GM21717 (cell line): ENCODE results near the gene ZNF682.
"Not testable (repeated sequence)": the region's sequence is repeated elsewhere in the genome, so short reads cannot be mapped to it uniquely, and the experiment has no call there.

ENCODE experiments used
- ATAC-seq: cut with Tn5 transposase; IDR thresholded peaks from one replicate; pipeline ENCODE4 v1.9.1; 2021; ENCODE audit warnings: mild to moderate bottlenecking, moderate library complexity; ENCODE audit not compliant: unreplicated experiment

The ZNF682 gene

DNA sequence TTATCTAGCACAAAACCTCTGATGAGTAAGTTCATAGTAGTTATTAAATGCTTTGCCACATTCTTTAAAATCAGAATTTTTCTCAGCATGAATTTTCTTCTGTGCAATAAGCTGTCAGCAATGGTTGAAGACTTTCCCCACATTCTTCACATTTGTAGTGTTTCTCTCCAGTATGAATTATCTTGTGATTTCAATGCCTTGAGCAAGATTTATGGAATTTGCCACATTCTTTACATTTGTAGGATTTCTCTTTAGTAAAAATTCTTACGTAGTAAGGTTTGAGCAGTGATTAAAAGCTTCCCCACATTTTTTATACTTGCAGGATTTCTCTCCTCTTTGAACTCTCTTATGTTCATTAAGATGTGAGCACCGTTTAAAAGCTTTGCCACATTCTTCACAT lies 33.6 kb downstream of the ZNF682 start:
- no peak for ATAC-seq

- ATAC-seq = no peak
Measured at GRCh38 chr19:19997656-19998268, 41.5 kb downstream of the ZNF682 start.

GRCh38 chr19:19966862-19967261 lies 72.4 kb downstream of the ZNF682 start:
- no peak for ATAC-seq

DNA sequence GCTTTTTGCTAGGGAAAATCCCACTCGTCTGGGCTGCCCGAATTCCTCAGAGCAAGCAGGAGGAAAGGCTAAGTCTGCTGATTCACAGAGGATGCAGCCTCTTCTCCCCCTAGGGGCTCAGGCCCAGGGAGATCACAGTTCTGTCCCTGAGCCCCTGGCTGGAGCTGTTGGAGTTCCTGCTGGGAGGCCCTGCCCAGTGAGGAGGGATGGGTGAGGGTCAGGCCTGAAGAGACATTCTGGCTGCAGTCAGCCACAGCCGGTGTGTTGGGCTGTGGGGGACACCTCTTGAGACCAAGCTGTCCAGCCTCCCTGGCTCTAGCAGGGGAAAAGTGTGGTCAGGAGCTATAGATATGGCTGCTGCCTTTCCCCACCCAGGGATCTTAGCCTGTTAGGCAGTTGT lies 73.2 kb downstream of the ZNF682 start:
- not testable (repeated sequence) for ATAC-seq

DNA sequence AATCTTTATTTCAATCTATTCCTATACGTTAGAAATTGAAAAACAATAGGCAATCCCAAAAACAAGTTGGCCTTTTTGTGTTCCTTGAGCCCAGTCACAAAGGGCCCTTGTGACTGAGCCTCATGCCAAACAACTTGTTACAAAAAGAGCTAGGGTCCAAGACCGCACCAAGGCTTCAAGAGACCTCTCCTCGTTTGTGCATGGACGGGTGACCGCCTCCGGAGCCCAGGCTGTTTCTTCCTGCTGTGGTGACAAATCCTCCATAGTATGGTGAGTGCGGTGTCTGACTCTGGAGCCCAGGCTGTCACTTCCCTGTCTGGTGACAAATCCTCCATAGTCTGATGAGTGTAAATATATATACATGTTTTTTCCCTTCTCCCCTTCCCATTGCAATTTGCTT lies 74.9 kb downstream of the ZNF682 start:
- no peak for ATAC-seq

GRCh38 chr19:19959151-19959799 lies 80.0 kb downstream of the ZNF682 start:
- not testable (repeated sequence) for ATAC-seq

DNA sequence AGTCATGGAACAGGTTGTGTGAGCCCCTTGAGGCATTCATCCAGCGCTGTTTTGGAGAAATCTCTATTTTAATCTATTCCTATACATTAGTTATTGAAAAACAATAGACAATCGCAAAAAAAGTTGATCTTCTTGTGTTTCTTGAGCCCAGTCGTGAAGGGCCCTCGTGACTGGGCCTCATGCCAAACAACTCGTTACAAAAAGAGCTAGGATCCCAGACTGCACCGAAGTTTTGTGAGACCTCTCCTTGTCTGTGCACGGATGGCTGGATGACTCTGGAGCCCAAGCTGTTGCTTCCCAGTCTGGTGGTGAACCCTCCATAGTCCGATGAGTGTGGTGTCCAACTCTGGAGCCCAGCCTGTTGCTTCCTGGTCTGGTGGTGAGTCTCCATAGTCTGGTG lies 81.5 kb downstream of the ZNF682 start:
- not testable (repeated sequence) for ATAC-seq

DNA sequence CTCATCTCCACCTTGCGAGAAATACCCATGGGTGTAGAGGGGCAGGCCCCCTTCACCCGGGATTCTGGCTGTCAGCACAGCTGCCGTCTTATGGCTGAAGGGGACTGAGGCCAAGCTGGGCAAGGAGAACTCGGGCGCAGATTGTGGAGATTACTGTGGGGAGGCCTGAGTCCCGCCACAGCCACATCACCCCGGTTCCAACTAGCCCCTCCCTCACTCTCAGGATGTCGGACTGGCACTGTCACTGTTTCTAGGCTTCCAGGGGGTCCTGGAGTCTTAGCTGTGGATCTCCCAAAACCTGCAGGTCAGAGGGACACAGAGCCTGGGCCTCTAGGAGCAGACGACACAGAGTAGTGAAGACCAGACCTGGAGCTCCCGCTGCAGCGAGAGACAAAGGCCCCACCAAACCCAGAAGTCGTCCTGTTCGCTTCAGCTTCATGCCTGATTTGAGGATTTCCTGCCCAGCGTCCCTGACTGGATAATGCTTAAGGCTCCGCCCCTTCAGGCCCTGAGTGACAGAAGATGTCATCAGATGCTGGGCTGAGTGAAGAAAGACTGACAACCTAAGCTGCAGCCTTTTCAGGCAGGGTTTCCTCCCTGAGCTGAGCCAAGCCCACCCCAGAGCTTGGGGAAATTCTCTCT lies 82.8 kb downstream of the ZNF682 start:
- ATAC-seq = no peak

- ATAC-seq = no peak
Measured at GRCh38 chr19:19955208-19955607, 84.1 kb downstream of the ZNF682 start.
